Right atrium auricular region (tissue), 2 donors: Measurements from ENCODE around the gene EGFL6. TPM values are rescaled to one million over a fixed set of nuclear protein-coding genes. Genes with fewer than 3 reads are reported as not detected.

Experiments
- DNase-seq: peaks from one replicate; pipeline ENCODE4 v3.0.0-alpha.2; 2019; ENCODE audit warnings: low spot score
- H3K27ac ChIP-seq, 2 donors: fragments of 200-600 bp; sonication (generic); 1 replicate in 1 of 2; 2 replicates in 1 of 2; pipeline ENCODE4 v1.5.1; 2016 to 2019
- H3K27me3 ChIP-seq, 2 donors: fragments of 200-600 bp; sonication (generic); one replicate each; pipeline versions ENCODE4 v1.5.1 to v1.6.0; 2017 to 2019
- H3K36me3 ChIP-seq: fragments of 200-600 bp; sonication (generic); one replicate; pipeline ENCODE4 v1.5.1; 2016
- H3K4me1 ChIP-seq, 2 donors: fragments of 200-600 bp; sonication (generic); one replicate each; pipeline versions ENCODE4 v1.5.1 to v1.6.0; 2017 to 2019
- H3K4me3 ChIP-seq, 2 donors: fragments of 200-600 bp; sonication (generic); 1 replicate in 1 of 2; 2 replicates in 1 of 2; pipeline ENCODE4 v1.5.1; 2017 to 2019; ENCODE audit warnings: mild to moderate bottlenecking in 1 of 2, moderate library complexity in 1 of 2
- H3K9me3 ChIP-seq, 2 donors: fragments of 200-600 bp; sonication (generic); one replicate each; pipeline ENCODE4 v1.5.1; 2019
- CTCF ChIP-seq, 2 donors: fragments of 200-600 bp; sonication (generic); IDR thresholded peaks; one replicate each; pipeline ENCODE4 v1.5.1; 2019; ENCODE audit warnings: antibody characterized with exemption in 2 of 2
- total RNA-seq, 2 donors: library from RNA; depleted of rRNA; stranded (reverse); fragments of >200 nt; gene quantifications; one replicate each; pipeline ENCODE4 v1.1.0, GENCODE V29; 2016

The EGFL6 gene
- total RNA-seq, 2 donors from 2014 or later, result not detected

DNA sequence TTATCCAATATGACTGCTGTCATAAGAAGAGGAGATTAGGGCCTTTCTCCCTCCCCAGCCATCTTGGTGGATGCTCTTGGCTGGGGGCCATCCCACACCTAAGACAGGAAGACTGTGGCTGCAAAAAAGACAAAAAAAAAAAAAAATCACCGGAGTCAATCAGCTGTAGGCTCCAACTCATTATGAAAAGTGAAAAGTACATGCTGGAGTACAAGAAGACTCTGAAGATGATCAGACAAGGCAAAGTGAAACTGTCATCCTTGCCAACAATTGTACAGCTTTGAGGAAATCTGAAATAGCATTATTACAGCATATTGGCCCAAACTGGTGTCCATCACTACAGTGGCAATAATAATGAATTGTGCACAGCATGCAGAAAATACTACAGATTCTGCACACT is 5.2 kb downstream of the EGFL6 start:
- Histone ChIP-seq H3K27me3 (peaks cover 0 to 8% of the 10 kb centered on the region in 2 donors), H3K4me1 (no peaks in the 10 kb centered on the region), H3K9me3 (peaks cover 0 to 8% of the 10 kb centered on the region in 2 donors), H3K4me3 (no peak overlapping the region), H3K36me3 (no peaks in the 10 kb centered on the region), H3K27ac (no peak overlapping the region)
- no peak for DNase-seq
- no peak for TF ChIP-seq CTCF (IDR thresholded peaks at IDR 0.05)

DNA sequence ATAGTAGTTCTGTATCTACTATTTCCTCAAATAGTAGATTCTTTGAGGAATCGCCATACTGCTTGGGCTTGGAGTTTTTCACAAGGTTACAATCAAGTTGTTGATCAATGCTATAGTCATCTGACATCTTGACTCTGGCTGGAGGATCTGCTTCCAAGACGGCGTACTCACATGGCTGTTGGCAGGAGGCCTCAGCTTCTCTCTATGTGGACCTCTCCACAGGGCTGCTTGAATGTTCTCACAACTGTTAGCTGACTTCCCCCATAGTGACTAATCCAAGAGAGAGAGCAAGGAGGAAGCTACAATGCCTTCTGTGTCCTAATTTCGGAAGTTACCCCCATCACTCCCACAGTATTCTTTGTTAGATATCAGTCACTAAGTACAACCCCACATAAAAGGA is 10.3 kb downstream of the EGFL6 start:
- Histone ChIP-seq H3K4me3 (no peak overlapping the region), H3K4me1 (no peaks in the 10 kb centered on the region), H3K9me3 (peaks cover 0 to 8% of the 10 kb centered on the region in 2 donors), H3K27ac (no peak overlapping the region), H3K27me3 (no peaks in the 10 kb centered on the region), H3K36me3 (no peaks in the 10 kb centered on the region)
- no peak for TF ChIP-seq CTCF (IDR thresholded peaks at IDR 0.05)
- DNase-seq, result no peak

- no peaks in the 10 kb centered on the region for H3K27me3 ChIP-seq
- no peak for TF ChIP-seq CTCF (IDR thresholded peaks at IDR 0.05)
- no peaks in the 10 kb centered on the region for H3K4me1 ChIP-seq
- no peaks in the 10 kb centered on the region for H3K36me3 ChIP-seq
- H3K9me3 ChIP-seq, result peaks cover 0 to 8% of the 10 kb centered on the region in 2 donors
- no peak overlapping the region for H3K4me3 ChIP-seq
- no peak for DNase-seq
- no peak overlapping the region for H3K27ac ChIP-seq
Measured at GRCh38 chrX:13581554-13581953, 12.2 kb downstream of the EGFL6 start.

DNA sequence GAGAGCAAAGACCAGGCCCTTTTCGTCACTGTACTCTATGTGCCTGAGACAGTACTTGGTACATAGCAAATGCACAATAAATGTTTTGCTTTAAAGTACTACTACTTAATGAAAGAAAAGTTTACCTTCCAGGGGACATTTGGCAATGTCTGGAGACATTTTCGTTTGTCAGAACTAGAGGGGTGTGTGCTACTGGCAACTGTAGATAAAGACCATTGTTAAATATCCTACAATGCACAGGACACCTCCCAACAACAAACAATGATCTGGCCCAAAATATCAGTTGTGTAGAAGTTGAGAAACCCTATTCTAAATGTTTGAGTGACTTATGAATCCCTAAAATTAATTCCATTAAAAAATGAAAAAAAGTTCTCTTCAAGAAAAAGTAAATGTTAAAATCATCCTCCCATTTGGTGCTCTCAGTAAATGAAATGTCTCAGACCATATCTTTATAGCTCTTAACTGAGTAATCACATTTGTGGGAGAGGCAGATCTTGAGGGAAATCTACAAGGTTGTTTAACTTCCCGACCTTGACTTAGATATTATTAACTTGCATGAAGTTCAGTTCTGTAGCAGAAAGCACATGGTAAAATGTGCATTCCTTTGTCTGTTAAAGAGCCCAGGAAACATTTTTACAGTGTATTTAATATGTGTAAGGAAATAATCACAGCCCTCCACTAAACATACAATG is 18.5 kb downstream of the EGFL6 start:
- no peaks in the 10 kb centered on the region for H3K36me3 ChIP-seq
- H3K27ac ChIP-seq, result no peak overlapping the region
- no peak for TF ChIP-seq CTCF (IDR thresholded peaks at IDR 0.05)
- no peak overlapping the region for H3K4me3 ChIP-seq
- H3K27me3 ChIP-seq, result no peaks in the 10 kb centered on the region
- H3K4me1 ChIP-seq, result no peaks in the 10 kb centered on the region
- DNase-seq, result no peak
- H3K9me3 ChIP-seq, result peaks cover 0 to 10% of the 10 kb centered on the region in 2 donors

DNA sequence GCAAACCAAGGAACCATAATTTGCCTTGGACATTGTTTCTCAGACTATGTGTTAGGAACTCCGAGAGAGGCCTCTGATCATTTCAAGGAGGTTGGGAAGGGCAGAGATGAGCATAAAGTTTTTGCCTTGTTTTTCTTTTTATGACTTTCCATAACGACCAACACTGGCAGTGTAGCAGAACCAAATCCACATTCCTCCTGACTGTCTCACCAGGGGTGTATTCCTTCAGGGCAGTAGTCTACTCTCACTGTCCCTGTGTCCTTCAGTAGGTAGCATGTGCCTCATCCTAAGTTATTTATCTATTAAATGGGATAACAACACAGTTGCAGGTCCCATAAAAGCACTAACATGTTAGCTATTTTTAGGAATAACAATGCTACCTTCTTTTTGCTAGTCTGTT is 20.8 kb downstream of the EGFL6 start:
- Histone ChIP-seq H3K4me1 (no peaks in the 10 kb centered on the region), H3K27ac (no peak overlapping the region), H3K27me3 (no peaks in the 10 kb centered on the region), H3K36me3 (no peaks in the 10 kb centered on the region), H3K4me3 (no peak overlapping the region), H3K9me3 (peaks cover 0 to 10% of the 10 kb centered on the region in 2 donors)
- no peak for TF ChIP-seq CTCF (IDR thresholded peaks at IDR 0.05)
- DNase-seq, result no peak

- no peak overlapping the region for H3K27ac ChIP-seq
- no peaks in the 10 kb centered on the region for H3K4me1 ChIP-seq
- no peaks in the 10 kb centered on the region for H3K27me3 ChIP-seq
- no peaks in the 10 kb centered on the region for H3K36me3 ChIP-seq
- no peak for TF ChIP-seq CTCF (IDR thresholded peaks at IDR 0.05)
- no peak overlapping the region for H3K4me3 ChIP-seq
- H3K9me3 ChIP-seq, result peaks cover 0 to 10% of the 10 kb centered on the region in 2 donors
- DNase-seq, result no peak
Measured at GRCh38 chrX:13590914-13591313, 21.5 kb downstream of the EGFL6 start.
